Activated gamma-delta T cell treated with Interleukin-2 at 50 U/mL for 16 hours (primary cell): Measurements from ENCODE around the gene EMID1.
A peak's percentile ranks its signal among the peaks of the same experiment; 100 is the strongest.

Source experiments
- DNase-seq: peaks from one replicate; pipeline ENCODE4 v3.0.0-alpha.2; 2020

EMID1 gene

DNA sequence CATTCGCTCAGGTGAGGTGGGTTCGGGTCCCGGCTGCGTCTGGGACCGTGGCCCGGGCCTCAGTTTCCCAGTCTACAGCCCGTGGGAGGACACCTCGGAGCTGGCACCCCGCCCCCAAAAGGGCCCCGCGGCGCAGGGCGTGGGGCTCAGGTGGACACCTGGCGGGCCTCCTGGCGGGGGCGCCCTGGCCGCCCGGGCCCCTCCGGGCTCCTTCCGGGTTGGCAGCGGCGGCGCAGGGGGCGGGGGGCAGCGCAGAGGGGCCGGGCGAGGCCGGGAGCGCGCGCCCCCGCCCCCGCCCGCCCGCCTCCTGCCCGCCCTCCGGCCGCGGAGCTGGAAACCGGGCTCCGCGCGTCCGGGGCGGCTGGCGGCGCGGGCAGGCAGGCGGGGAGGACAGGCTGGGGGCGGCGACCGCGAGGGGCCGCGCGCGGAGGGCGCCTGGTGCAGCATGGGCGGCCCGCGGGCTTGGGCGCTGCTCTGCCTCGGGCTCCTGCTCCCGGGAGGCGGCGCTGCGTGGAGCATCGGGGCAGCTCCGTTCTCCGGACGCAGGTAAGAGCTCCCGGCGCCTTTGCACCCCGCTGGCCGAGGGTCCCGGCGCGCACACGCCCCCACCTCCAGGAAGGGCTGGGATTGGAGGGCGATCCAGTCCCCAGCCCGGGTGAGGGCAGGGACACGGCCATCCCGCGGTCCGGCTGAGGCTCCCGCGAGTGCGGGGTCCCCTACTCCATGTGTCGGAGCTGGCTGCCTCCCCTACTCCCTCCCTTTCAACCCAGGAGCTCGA is at the start of gene EMID1:
EMID1 (plus strand) TSS at position 303 of the 778 bp plus-strand sequence; CDS start at position 446, 143 bp downstream.
- DNase-seq, result no peak

GRCh38 chr22:29155966-29156365 is 49.7 kb upstream of the EMID1 start:
- no peak for DNase-seq

- no peak for DNase-seq
Observed at GRCh38 chr22:29156507-29156906, 49.2 kb upstream of the EMID1 start.

GRCh38 chr22:29157759-29158535 is 47.7 kb upstream of the EMID1 start:
- DNase-seq, result no peak

- no peak for DNase-seq
Observed at GRCh38 chr22:29158546-29158945, 47.1 kb upstream of the EMID1 start.

- DNase-seq, result no peak
Observed at GRCh38 chr22:29163808-29164207, 41.9 kb upstream of the EMID1 start.

DNA sequence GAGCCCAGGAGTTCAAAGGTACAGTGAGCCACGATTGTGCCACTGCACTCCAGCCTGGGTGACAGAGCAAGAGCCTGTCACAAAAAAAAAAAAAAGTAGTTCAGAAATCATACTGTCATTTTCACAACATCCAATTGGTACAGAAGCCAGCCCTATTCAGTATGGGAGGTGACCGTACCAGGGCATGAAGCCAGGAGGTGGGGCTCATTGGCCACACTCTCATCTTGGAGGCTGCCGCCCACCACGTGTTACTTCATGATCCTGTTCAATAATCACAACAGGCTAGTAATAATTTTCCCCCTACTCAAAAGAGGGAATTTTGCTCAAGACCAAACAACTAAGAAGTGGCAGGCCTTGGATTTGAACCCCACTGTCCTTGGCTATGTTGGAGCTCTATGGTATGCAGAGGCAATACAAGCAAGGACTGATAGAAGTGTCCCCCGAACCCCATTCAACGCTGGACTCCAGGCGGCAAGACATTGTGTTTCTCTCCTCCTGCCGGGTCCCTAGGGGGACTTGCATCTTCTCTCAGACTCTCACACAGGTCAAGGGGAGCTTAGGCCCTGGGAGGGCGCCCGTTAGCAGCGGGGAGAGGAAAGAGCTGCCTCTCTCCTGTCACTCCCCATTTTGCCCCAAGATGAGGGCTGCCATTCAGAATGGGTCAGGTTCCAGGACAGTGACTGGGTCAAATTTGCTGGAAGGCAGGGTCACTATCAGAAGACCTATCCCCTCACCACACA is 40.2 kb upstream of the EMID1 start:
- no peak for DNase-seq

DNA sequence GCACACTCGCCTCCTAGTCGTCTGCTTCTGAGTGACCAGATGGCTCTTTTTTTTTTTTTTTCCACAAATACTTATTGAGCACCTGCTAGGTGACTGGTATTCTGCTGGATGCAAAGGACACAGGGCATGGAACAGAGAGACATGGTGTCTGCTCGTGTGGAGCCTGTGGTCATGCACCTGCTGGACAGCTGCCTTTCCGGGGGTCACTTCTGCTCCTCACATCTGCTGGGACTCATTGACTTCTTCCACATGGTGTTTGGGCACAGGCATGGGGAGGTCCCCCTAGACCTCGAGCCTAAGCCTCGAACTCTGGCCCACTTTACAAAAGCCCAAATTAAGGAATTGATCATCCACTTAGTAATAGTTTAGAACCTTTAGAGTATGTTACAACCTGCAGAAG is 39.5 kb upstream of the EMID1 start:
- no peak for DNase-seq

DNA sequence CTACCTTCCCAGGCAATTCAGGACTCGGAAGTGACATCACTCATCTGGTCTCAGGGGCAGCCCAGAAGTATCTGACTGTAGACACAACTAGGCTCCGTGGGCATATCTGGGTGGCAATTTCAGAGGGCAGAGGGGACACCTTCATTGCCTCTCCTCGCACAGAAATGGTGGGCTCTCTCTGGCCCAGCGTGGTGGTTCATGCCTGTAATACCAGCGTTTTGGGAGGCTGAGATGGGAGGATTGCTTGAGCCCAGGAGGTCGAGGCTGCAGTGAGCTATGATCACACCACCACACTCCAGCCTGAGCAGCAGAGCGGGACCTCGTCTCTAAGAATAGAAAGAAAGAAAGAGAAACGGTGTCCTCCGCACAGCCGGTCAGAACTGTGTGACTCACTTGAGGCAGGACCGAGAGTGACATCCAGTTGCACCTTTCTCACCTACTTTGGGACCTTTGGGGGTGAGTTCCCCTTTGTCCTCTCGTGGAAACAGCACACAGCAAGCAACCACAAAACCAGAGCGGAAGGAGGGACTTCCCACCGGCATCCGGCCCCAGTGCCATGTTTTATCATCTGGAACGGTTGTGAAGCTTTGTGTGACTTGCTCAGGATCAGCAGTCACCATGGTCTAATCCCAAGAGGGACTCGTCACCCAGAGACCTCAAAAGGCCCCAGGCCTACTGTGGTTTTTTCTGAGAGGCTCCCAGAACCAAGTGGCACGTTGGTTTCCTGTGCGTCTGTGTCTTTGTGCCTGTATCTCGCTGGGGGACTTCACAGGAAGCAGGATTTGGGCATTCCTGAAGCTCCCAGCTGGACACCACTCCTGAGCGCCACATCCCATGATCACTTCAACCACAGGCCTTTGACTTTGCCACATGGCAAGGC is 38.4 kb upstream of the EMID1 start:
- DNase-seq, result peak; percentile 9

- no peak for DNase-seq
Observed at GRCh38 chr22:29171721-29172120, 34.0 kb upstream of the EMID1 start.

- no peak for DNase-seq
Observed at GRCh38 chr22:29172216-29172615, 33.5 kb upstream of the EMID1 start.

GRCh38 chr22:29175312-29175835 is 30.3 kb upstream of the EMID1 start:
- DNase-seq, result no peak

DNA sequence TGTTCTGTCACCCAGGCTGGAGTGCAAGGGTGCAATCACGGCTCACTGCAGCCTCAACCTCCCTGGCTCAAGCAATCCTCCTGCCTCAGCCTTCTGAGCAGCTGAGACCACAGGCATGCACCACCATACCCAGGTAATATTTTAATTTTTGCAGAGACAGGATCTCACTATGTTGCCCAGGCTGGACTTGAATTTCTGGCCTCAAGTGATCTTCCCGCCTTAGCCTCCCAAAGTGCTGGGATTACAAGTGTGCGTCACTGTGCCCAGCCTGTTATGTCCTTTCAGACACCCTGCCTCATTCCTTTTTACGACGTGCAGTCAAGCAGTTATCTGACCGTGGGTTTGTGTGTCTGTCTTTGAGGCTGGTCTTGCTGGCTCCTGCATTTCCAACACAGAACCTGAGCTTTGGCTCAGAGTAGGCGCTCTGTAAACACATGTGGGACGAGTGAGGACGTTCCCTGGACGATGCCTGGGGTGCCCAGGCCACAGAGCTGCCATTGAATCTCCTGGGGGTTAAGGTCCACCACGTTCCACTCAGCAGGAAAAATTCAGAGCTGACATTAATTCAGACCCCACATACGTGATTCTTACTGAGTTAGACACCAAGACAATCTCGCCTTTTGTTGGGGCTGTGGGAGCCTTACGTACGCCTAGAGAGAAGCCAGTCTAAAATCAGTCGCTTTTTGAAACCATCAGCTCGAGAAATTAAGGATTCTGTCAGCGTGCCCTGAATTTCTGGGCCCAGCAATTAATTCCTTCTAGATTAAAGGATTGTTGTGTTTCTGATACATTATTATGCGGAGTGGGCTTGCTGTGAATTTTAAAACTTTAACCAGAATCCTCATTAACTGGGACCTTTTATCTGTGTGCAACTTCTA is 21.5 kb upstream of the EMID1 start:
- no peak for DNase-seq

DNA sequence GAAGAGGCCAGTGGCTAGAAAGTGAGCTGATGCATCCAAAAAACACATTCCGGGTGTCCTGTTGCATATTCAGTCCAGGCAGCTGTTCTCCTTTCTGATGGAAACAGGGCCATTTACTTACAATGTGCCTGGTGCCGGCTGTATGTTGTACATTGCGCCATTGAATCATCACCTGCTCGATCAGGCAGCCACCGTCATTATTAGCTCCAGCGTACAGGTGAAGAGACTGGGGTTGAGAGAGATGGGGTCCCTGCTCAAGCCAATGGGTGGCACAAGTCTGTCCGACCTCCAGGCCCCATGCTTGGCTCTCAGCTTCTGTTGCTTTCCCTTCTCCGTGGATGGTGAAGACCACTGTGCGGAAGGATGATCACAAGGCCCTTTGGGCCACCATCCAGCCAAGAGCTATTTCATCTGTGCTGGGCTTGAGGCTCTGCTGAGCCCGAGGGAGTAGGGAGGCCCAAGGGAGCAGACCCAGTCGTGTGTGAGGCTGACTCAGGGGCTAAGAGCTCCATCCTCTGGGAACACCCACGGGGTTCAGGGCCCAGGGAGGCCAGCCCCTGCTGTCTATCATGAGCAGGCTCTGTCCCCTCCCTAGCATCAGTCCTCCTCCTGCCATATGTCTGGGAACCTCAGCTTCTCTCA is 20.7 kb upstream of the EMID1 start:
- no peak for DNase-seq

DNA sequence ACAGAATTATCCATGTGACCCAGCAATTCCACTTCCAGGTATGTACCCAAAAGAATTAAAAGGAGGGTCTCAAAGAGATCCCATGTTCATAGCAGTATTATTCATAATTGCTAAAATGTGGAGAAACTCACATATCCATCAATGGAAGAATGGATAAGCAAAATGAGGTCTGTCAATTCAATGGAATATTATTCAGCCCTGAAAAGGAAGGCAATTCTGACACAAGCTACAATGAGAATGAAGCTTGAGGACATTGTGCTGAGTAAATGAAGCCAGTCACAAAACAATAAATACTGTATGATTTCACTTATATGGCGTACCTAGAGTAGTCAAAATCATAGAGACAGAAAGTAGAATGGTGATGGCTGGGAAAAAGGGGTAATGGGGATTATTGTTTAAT is 19.4 kb upstream of the EMID1 start:
- DNase-seq, result no peak

DNA sequence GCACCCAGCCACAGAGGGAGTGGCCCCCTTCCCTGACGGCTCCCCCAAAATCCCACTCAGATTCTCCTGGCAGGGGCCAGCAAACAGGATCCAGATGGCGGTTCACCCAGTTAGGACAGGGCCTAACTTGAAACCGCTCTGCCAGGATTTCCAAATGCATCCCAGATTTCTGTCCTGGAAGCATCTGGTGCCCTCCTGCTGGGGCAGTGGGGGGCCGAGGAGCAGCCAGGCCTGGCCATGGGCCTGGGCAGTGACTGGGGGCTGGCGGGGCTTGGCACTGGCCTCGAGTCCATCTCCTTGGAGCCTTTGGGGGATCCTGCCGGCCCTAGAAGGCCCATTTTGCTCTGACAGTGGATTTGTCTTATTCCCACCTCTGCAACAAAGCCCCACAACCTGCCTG is 17.9 kb upstream of the EMID1 start:
- DNase-seq, result no peak

DNA sequence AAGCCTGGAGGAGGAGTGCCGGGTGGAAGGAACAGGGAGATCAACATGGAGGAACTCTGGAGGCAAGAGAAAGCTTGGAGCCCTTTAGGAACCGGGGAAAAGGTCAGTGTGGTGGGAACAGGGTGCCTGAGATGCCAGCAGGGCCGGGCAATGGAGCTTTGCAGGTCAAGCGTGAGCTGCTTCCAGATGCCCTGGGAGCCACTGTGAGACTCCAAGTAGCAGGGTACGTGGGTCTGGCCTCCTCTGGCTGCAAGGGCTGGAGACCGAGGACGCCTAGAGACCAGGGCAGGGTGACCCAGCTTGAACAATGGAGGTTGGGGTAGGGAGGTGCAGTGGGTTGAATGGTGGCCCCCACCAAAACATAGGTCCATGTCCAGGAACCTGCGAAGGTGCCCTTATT is 15.6 kb upstream of the EMID1 start:
- DNase-seq, result no peak

GRCh38 chr22:29190918-29191317 is 14.8 kb upstream of the EMID1 start:
- no peak for DNase-seq

GRCh38 chr22:29193021-29193420 is 12.7 kb upstream of the EMID1 start:
- no peak for DNase-seq

GRCh38 chr22:29194184-29194583 is 11.5 kb upstream of the EMID1 start:
- no peak for DNase-seq
